Measurements from ENCODE around the gene ATP9B.

- TF ChIP-seq EZH2 (IDR thresholded peaks at IDR 0.05; ENCODE audit: insufficient read depth, poor library complexity, severe bottlenecking) (no peak), EZH2phosphoT487 (IDR thresholded peaks at IDR 0.05; ENCODE audit: insufficient read depth, low read depth) (no peak)
Observed at GRCh38 chr18:79410731-79411613, 341.8 kb downstream of the ATP9B start.

All from GM23248 (cell line).